SU-DHL-6 (cell line): ENCODE measurements around the gene CPED1.

Experiments
- EZH2phosphoT487 ChIP-seq: fragments of 200-600 bp; sonication (generic), shearing (Covaris generic); conservative IDR thresholded peaks from 2 replicates; pipeline ENCODE4 v1.6.1; 2018; ENCODE audit warnings: mild to moderate bottlenecking, antibody characterized with exemption, low read length, moderate library complexity, mixed read lengths
- TF ChIP-seq, protein P1 (sequence below): fragments of 200-600 bp; sonication (generic); IDR thresholded peaks from one replicate; pipeline ENCODE4 v1.5.1; 2017; ENCODE audit warnings: antibody characterized with exemption, mild to moderate bottlenecking, low read length, moderate library complexity; ENCODE audit not compliant: insufficient read depth, poor library complexity, severe bottlenecking

- TF ChIP-seq, protein P1, sequence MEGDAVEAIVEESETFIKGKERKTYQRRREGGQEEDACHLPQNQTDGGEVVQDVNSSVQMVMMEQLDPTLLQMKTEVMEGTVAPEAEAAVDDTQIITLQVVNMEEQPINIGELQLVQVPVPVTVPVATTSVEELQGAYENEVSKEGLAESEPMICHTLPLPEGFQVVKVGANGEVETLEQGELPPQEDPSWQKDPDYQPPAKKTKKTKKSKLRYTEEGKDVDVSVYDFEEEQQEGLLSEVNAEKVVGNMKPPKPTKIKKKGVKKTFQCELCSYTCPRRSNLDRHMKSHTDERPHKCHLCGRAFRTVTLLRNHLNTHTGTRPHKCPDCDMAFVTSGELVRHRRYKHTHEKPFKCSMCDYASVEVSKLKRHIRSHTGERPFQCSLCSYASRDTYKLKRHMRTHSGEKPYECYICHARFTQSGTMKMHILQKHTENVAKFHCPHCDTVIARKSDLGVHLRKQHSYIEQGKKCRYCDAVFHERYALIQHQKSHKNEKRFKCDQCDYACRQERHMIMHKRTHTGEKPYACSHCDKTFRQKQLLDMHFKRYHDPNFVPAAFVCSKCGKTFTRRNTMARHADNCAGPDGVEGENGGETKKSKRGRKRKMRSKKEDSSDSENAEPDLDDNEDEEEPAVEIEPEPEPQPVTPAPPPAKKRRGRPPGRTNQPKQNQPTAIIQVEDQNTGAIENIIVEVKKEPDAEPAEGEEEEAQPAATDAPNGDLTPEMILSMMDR: no peak
- no peak for TF ChIP-seq EZH2phosphoT487
Measured at GRCh38 chr7:121182281-121182680, 193.8 kb downstream of the CPED1 start.
